ENCODE results near the gene SLC26A2. TPM values are rescaled to one million over a fixed set of nuclear protein-coding genes. Genes with fewer than 3 reads are reported as not detected.

The SLC26A2 gene
- 1 to 10 TPM; 8.6 to 9.7 TPM for total RNA-seq

DNA sequence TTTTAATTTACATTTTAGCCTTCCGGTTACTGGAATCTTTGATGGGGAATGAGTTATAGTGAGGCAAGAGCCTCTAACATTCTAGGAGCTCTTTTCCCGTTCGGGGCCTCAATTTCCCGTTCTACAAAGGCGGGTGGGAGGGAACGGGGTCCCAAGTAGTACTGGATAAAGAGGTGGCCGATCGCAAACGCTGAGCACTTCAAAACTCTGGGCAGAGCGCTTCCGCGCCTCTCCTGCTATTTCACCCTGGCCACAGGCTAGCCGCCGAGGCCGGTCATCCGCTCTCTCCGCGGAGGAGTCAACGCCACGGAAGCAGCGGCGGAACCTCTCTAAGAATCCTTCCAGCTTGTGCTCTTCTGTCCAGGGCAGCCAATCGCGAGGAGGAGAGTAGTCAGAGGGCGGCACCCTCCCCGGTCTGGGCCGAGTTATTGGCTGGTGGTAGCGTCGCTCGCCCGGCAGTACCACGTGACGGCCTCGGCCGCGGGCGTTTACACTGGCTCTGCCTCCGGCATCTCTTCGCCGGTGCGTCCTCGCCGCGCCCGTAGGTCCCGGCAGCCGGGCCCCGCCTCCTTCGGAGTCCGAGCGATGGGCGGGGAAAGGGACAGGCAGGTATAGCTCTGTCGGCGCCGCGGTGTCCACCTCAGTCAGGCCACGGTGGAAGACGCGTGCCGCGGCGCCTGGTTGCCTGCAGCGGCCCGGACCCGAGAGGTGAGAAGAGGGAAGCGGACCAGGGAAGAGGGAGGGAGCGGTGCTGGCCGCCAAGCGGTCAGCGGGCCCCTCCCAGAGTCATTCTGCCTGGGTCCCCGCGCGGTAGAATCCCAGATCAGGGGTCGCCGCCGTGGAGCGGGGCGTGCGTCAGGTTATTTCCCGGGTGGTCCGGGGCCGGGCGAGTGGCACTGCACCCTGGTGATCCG lies at the start of gene SLC26A2:
Gene SLC26A2 (plus strand): TSS at position 487 of the 914 bp plus-strand sequence. CDS start 16,895 bp downstream, outside the sequence.
- Mint-ChIP-seq H3K27ac (peak within 1 kb of the TSS; percentile 93), H3K4me3 (peak within 1 kb of the TSS; percentile 94), H3K9me3 (no peaks in the 10 kb centered on the region), H3K4me1 (peaks cover 31% of the 10 kb centered on the region), H3K27me3 (no peaks in the 10 kb centered on the region), H3K36me3 (peaks cover 10% of the 10 kb centered on the region)
- DNase-seq (peak; percentile 90), ATAC-seq (ENCODE audit: low read depth) (peak; percentile 99)
- POLR2A ChIA-PET, result interaction anchor here (0.5 to 1.4 kb wide), 8 partner anchors 14 to 455 kb away, joined by 3 to 7 read pairs (median 3); partner anchors contain the start of genes HMGXB3 and TIGD6

DNA sequence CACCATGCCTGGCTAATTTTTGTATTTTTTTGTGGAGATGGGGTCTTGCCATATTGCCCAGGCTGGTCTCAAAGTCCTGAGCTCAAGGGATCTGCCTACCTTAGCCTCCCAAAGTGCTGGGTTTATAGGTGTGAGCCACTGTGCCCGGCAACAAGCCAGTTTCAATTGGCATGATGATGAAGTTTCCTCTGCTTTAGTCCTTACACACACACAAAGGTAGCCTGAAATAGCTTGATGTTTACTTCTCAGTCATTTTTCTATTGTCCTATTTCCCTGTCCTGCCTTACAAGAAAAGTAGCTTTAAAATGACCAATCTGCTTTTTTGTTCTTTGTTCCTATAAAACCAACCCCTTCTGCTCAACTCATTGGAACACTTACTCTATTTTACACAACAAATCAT lies 49.5 kb upstream of the SLC26A2 start:
- H3K4me1 Mint-ChIP-seq, result peaks cover 6% of the 10 kb centered on the region
- H3K27ac Mint-ChIP-seq, result no peak overlapping the region
- POLR2A ChIA-PET, result no interaction called here
- H3K36me3 Mint-ChIP-seq, result no peaks in the 10 kb centered on the region
- H3K27me3 Mint-ChIP-seq, result peaks cover 31% of the 10 kb centered on the region
- no peaks in the 10 kb centered on the region for H3K9me3 Mint-ChIP-seq
- ATAC-seq (ENCODE audit: low read depth), result no peak
- no peak overlapping the region for H3K4me3 Mint-ChIP-seq
- DNase-seq, result no peak

DNA sequence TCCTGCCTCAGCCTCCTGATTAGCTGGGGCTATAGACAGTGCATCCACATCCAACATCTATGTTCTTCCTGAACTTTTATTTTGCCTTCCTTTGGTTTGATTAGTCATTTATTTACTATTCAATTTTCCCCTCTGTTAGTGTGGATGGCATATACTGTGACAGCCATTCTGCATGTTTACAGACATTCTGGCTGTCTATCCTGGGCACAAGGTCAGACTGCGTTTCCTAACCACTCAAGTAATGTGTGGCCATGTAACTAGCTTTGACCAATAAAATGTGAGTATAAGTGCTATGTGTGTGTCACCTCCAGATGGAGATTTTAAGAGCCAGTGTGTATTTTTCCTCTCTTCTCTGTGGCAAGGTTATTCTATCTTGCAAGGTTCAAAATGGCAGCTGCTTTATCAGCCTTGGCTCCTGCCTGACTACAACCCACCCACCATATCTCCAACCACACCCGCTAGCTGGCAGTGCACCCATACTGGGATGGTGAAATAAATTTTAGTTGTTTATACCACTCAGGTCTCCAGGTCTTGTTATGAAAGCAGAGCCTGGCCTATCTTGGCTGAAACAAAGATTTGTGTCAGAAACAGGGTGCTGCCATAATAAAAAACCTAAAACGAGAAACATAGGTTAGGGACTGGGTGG lies 48.2 kb upstream of the SLC26A2 start:
- H3K4me3 Mint-ChIP-seq, result no peak overlapping the region
- peaks cover 31% of the 10 kb centered on the region for H3K27me3 Mint-ChIP-seq
- POLR2A ChIA-PET, result no interaction called here
- H3K36me3 Mint-ChIP-seq, result no peaks in the 10 kb centered on the region
- ATAC-seq (ENCODE audit: low read depth), result no peak
- no peak overlapping the region for H3K27ac Mint-ChIP-seq
- no peak for DNase-seq
- H3K4me1 Mint-ChIP-seq, result peaks cover 6% of the 10 kb centered on the region
- no peaks in the 10 kb centered on the region for H3K9me3 Mint-ChIP-seq

DNA sequence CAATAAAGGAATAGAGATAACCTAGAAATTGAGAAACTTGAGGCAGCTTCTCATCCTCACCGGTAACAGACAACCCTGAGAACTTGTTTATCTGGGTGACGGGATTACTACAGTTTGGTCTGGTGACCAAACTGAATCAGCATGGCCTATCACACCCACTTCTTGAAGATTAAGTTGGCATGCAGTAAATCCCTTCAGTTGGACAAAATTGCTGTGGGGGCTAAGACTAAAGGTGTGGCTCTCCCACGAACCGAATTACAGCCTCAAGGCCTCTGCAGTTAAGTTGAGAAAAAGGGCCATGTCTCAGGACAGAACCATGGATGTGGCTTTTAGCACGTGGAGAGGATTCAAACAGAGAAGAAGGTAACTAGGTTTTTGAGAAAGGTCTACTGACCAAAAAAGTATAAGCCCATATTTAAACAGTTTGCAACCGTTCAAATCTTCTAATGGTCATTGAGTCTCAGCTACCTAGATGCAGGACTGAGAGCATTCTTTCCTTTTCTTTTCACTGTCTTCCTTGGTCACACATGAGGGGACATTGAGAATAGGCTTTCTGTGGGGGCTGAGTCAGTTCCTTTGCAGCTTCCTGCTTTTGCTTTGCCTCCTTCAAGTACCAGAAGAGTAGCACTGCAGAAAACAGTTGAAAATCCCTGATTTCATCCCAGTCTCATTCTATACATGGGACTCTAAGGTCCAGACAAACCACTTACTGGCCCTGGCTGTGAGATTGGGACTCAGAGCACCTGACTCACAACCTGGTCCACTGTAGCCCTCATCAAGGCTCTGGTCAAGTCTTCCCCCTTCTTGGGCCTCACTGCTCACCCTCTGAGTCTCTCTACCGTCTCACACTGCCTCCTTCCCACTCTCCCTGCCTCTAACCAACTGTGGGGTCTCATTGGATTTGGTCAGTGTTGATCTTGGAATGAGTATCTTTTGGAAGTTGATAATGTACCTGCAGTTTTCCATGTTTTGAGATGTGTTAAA lies 46.8 kb upstream of the SLC26A2 start:
- POLR2A ChIA-PET, result no interaction called here
- Mint-ChIP-seq H3K27me3 (peaks cover 23% of the 10 kb centered on the region), H3K27ac (no peak overlapping the region), H3K9me3 (no peaks in the 10 kb centered on the region), H3K4me3 (no peak overlapping the region), H3K4me1 (peaks cover 6% of the 10 kb centered on the region), H3K36me3 (no peaks in the 10 kb centered on the region)
- DNase-seq (no peak), ATAC-seq (ENCODE audit: low read depth) (no peak)

DNA sequence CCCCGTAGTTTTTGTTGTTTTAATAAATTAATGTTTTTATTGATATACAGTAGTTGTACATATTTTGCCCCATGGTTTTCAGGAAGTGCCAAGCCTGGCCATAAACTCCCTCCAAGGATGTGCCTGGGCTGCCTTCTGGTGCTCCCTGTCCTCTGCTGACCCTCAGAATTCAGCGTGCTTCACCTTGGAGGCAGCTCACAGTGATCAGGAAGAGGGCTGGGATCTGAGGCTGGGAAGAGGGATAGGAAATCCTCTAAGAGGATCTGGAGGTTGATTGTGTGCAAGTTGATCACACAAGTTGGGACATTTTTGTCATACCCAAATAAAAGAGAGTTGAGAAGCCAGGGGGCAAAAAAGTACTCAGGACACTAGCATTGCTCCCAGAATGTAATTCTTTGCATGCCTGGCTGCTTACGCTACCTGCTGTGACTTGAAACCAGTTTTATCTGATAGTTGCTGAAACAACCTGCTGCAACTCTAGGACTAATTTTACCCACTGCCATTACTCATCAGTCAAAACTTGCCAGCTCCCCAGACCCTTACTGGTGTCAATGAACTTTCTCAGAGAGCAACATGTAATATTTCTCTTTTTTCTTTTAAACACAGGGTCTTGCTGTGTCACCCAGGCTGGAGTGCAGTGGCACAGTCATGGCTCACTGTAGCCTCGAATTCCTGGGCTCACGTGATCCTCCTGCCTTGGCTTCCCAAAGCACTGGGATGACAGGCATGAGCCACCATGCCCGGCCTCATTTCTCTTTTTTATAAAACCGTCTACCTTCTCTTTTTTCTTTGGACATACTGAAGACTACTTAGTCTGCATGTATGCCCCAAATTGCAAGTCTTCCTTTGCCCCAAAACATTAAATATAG lies 44.9 kb upstream of the SLC26A2 start:
- no peaks in the 10 kb centered on the region for H3K36me3 Mint-ChIP-seq
- no peak overlapping the region for H3K27ac Mint-ChIP-seq
- H3K4me3 Mint-ChIP-seq, result no peak overlapping the region
- POLR2A ChIA-PET, result no interaction called here
- DNase-seq (no peak), ATAC-seq (ENCODE audit: low read depth) (no peak)
- peaks cover 7% of the 10 kb centered on the region for H3K27me3 Mint-ChIP-seq
- peaks cover 6% of the 10 kb centered on the region for H3K4me1 Mint-ChIP-seq
- no peaks in the 10 kb centered on the region for H3K9me3 Mint-ChIP-seq

DNA sequence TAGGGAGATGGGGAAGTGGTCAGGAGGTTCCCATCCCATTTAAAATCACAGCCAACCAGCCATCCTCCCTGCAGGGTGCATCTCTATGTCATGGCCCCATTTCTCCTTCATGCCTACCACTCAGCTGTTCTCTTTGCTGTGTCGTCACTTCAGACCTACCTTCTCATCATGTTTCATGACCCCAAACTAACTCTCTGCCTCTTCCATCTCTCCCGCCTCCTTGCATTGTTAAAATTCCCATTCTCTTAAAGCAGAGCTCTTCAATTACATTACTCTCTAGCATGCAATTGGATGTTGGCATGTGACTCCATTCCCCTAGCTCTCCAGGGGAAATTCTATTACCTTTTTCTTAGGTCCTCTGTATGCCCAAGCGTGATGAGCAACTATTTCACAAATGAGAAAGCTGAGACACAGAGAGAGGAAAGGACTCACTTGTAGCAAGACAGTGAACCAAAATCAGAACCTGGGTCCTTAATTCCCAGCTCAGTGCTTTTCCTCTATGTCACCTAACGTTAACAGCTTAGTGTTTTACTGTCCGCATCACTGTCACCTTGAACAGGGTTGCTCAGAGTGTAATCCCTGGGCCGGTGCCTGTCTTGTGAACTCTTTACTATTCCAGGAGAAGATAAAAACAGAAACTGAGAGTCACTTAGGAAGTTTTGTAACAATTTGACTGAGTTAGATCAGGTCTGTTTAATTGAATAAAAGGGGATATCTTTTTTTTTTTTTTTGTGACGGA lies 44.1 kb upstream of the SLC26A2 start:
- POLR2A ChIA-PET, result no interaction called here
- peaks cover 3% of the 10 kb centered on the region for H3K27me3 Mint-ChIP-seq
- no peak overlapping the region for H3K4me3 Mint-ChIP-seq
- ATAC-seq (ENCODE audit: low read depth) (no peak), DNase-seq (no peak)
- no peaks in the 10 kb centered on the region for H3K9me3 Mint-ChIP-seq
- H3K4me1 Mint-ChIP-seq, result peaks cover 6% of the 10 kb centered on the region
- no peaks in the 10 kb centered on the region for H3K36me3 Mint-ChIP-seq
- H3K27ac Mint-ChIP-seq, result no peak overlapping the region

DNA sequence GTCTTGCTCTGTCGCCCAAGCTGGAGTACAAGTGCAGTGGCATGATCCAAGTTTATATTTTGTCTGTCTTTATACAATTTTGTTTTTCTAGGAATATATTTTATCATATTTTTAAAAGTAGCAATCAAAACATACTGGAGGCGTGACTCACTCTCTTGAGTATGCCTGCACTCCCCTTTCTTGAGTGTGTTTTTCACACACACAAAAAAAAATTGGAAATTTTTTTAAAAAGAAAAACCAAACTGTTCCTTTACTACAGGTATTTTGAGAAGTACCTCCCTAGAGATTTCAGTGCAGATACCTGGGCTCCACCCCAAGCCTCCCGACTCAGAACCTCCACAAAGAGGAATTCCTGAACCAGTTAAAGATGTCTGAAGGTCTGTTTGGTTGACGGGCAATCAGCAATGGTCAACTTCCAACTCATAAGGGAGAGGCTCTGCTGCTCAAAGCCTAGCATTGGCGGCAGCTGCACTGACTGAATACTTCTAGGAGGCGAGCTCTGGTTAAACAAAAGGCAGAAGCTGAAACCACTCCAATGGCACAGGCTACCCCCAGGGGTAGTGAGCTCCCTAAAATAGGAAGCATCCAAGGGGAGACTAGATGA lies 43.4 kb upstream of the SLC26A2 start:
- Mint-ChIP-seq H3K36me3 (no peaks in the 10 kb centered on the region), H3K4me3 (no peak overlapping the region), H3K27me3 (peaks cover 3% of the 10 kb centered on the region), H3K4me1 (peaks cover 6% of the 10 kb centered on the region), H3K27ac (no peak overlapping the region), H3K9me3 (no peaks in the 10 kb centered on the region)
- ATAC-seq (ENCODE audit: low read depth) (no peak), DNase-seq (no peak)
- POLR2A ChIA-PET, result no interaction called here

DNA sequence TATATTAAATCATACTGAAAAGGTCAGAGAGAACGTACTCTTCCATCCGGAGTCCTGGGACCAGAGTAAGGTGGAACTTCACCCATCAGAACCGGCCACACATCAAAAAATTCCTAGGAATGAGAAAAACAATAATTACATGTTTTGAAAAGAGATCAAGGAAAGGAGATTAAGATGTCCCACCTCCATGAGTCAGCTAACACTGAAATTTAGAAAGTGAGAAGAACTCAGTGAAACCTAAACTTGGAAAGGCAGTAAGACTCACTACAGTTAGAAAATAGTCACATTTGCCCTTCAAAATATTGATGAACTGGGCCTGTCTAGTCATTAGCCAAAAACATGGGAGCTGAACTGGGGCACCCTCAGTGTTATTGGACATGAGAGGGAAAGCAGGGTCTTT lies 39.0 kb upstream of the SLC26A2 start:
- no peak overlapping the region for H3K27ac Mint-ChIP-seq
- peaks cover 3% of the 10 kb centered on the region for H3K27me3 Mint-ChIP-seq
- ATAC-seq (ENCODE audit: low read depth), result no peak
- H3K4me3 Mint-ChIP-seq, result no peak overlapping the region
- no peaks in the 10 kb centered on the region for H3K9me3 Mint-ChIP-seq
- POLR2A ChIA-PET, result no interaction called here
- no peak for DNase-seq
- no peaks in the 10 kb centered on the region for H3K36me3 Mint-ChIP-seq
- H3K4me1 Mint-ChIP-seq, result no peaks in the 10 kb centered on the region

DNA sequence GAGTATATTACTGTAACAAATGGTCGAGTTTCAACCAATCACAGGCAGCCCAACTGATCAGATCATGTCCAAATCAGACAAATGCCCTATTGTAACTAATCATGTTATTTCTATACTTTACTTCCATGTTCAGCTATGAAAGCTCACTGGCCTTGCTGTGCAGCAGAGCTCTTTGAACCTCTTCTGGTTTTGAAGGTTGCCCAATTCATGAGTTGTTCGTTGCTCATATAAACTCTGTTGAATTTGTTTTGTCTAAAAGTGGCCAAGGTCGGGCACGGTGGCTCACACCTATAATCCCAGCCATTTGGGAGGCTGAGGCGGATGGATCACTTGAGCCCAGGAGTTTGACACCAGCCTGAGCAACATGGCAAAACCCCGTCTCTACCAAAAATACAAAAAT lies 37.6 kb upstream of the SLC26A2 start:
- Mint-ChIP-seq H3K9me3 (no peaks in the 10 kb centered on the region), H3K36me3 (no peaks in the 10 kb centered on the region), H3K4me1 (no peaks in the 10 kb centered on the region), H3K27me3 (peaks cover 3% of the 10 kb centered on the region), H3K4me3 (no peak overlapping the region), H3K27ac (no peak overlapping the region)
- POLR2A ChIA-PET, result no interaction called here
- ATAC-seq (ENCODE audit: low read depth) (no peak), DNase-seq (no peak)

DNA sequence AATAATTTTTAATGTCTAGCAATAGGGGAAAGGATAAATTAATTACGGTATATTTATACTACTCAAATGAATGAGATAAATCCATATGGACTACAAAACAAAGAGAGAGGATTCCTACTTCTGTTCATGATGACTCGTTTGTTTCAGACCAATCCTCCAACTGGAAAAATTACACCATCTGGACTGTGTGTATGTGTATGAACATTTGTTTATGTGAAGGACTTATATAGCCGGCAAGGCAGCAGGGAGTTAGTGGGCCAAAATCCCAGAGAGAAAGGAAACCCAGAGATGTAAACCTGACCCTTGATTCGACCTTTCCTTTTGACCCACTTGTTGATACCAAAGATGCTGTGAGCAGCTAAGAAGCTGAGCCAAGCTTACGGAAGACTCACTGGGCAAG lies 36.1 kb upstream of the SLC26A2 start:
- Mint-ChIP-seq H3K4me3 (no peak overlapping the region), H3K27me3 (peaks cover 7% of the 10 kb centered on the region), H3K9me3 (no peaks in the 10 kb centered on the region), H3K4me1 (no peaks in the 10 kb centered on the region), H3K36me3 (no peaks in the 10 kb centered on the region), H3K27ac (no peak overlapping the region)
- POLR2A ChIA-PET, result no interaction called here
- DNase-seq, result no peak
- no peak for ATAC-seq (ENCODE audit: low read depth)

DNA sequence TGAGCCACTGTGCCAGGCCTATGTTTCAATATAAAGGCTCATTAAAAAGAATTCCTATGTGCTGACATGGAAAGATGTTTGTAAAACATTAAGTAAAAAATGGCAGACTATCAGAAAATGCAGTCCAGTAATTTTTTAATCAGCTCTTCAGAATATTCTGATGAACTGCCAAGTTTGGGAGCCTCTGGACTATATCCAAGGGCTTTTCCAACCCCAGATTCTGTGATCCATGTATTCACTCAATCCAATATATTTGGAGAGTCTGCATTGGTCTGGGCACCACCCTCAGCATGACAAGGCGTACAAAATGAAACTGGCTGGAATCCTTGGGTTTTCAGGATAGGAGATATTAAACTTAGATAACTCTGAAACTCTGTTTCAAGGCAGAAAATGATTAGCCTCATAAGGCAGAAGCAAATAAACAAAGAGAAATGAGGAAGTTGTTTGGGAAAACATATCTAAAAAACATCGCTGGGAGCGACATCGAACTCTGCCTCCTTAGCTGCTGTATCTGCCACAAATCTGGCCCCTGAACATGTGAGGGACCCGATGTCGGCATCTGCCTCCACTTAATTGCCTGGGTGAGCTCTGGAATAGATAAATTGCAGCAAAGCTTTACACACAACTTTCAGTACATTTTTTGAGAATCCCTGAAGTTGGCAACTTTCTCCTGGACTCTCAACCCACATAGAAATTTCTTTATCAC lies 30.4 kb upstream of the SLC26A2 start:
- Mint-ChIP-seq H3K36me3 (no peaks in the 10 kb centered on the region), H3K4me3 (no peak overlapping the region), H3K27me3 (peaks cover 24% of the 10 kb centered on the region), H3K9me3 (no peaks in the 10 kb centered on the region), H3K4me1 (peaks cover 3% of the 10 kb centered on the region), H3K27ac (no peak overlapping the region)
- POLR2A ChIA-PET, result no interaction called here
- DNase-seq, result no peak
- no peak for ATAC-seq (ENCODE audit: low read depth)
